Activated T-helper 1 cell treated with anti-CD3 and anti-CD28 coated beads, Interleukin-2, amount 50 U/mL, for 16 hours (primary cell): Measurements from ENCODE around the gene SORD.
"Not testable (repeated sequence)": the region's sequence is repeated elsewhere in the genome, so short reads cannot be mapped to it uniquely, and the experiment has no call there.

ENCODE experiments used
- DNase-seq, 2 donors: peaks; one replicate each; pipeline ENCODE4 v3.0.0-alpha.2; 2020; ENCODE audit warnings: low read depth in 1 of 2, low spot score in 1 of 2

The SORD gene

GRCh38 chr15:45093622-45094357 is 70.8 kb downstream of the SORD start:
- DNase-seq: no peak

- DNase-seq: no peak
These were observed 71.3 kb downstream of the SORD start for GRCh38 chr15:45094358-45094730.

- DNase-seq: no peak
These were observed 72.7 kb downstream of the SORD start for GRCh38 chr15:45095661-45096060.

GRCh38 chr15:45097466-45097865 is 74.5 kb downstream of the SORD start:
- no peak for DNase-seq

DNA sequence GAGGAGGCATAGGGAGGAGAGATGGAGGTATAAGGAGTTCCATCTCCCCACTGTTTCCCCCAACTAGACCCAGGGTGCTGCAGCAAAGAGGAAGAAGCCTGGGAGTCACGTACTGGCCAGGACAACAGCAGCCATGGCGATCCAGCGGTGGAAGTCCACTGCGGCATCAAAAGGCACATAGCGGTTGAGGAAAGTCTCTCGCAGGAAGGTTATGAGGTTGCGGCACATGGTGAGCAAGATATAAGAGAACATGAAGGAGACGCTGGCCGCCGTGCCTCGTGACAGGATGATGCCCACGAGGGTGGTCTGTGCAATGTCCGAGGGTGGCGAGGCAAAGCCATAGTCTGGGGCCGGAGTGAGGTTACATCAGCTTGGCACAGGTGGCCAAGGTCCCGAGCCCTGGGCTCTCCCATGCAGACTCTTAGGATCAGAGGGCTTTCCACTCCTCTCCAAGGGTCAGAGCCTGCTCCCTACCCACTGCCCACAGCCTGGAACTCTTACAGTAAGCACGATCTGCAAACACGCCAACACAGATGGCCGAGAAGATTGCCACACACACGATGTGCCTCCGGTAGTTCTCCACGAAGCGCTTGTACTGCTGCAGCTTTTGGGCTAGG is 76.7 kb downstream of the SORD start:
- no peak for DNase-seq

DNA sequence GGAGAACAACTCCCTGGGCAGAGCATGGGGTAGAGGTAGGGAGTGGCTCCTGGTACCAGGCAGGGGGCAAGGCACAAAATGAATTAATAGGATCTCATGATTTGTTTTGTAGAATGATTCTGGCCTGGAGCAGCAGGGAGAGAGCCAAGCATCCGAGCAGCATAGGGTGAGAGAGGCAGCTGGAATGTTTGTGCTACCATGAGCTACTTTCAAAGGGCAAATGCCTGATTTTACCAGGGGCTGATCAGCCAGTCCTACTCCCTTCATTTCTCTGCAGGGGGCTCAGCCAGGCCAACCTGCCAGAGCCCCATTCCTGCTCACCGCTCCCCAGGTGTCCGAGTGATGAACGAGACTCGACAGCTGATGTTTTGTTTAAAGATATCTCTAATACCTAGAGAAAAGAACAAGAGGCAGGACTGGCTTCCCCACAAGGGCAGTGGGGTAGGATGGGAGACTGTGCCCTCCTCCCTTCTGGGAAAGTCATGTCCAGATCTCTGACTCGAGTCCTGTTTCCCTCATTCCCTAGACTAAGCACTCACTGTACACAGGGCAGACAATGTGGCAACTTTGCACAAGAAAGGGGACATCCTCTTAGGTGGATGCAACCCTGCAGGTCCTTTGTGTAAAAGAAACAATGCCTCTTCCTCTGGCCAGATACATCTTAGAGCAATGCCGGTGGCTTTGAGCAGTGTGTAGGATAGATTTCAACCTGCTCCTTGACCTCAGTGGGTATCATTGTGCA is 78.1 kb downstream of the SORD start:
- no peak for DNase-seq

- no peak for DNase-seq
These were observed 78.8 kb downstream of the SORD start for GRCh38 chr15:45101749-45102148.

GRCh38 chr15:45102226-45102625 is 79.2 kb downstream of the SORD start:
- DNase-seq: no peak

DNA sequence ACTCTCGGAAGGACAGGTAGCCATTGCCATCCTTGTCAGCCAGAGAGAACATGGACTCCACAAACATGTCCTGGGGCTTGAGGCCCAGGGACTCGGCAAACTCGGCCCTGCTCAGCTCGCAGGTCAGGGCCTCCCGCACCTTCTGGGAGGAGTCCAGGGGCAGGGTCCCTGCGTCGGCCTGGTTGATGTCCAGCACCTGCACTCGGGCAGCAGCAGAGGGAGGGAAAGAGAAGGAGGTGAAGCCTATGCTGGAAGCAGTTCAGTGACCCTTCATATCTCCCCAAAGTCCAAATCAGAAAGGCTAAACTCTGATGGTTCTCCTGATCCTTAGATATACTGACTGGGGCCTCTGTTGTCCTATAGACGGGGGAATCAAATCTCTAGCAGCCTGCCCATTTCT is 81.2 kb downstream of the SORD start:
- DNase-seq: not testable (repeated sequence)

DNA sequence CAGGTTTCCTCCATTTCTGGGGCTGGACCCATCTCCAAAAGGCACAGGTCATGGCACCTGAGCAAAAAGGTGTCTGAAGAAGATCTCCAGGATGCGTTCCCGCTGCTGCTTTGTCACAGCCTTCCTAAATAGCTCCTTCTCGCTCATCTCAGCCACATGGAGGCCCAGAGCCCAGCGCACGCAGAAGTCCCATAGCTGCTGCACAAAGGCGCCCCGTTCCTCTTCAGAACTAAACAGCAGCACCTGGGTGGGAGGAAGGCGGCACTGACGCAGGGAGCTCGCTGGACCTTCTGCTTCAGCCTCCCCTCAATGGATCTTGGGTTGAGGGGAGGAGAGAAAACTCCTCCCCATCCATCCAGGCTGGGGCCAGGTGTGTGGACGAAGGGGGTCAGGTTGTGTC is 82.6 kb downstream of the SORD start:
- no peak for DNase-seq

DNA sequence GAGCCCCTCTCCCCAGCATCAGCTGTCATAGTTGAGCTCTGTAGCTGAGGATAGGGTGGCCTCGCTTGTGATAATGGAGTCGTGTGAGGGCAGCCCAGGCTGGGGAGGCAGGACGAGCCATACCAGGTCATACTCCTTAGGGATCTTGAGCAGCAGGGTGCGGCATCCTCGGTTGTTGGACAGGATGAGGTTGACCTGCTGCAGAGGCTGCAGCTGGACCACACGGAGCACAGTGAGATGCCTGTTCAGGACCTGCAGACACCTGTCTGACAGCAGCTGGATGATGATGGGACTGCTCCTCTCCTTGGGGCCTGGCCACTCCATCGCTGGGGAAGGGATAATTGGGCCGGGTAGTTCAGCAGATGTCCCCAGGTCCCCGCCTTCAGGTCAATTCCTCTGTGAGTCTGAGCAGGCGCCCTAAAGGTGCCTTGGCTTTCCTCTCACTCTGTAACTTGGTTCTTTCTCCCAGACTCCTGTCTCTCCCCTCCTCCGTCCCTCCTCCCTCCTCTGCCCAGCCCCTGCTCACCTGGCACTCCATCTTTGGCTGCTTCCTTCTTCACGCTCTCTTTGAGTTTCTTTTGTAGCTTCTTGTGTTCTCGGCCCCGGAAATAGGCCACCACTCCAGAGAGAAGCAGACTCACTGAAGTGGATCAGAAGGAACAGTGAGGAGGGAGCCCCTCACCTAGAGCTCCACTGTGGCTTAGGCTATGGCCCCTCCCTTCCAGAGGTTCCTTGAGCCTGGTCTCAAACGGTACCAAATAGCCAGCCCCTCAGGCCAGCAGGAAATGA is 83.2 kb downstream of the SORD start:
- DNase-seq: no peak

- DNase-seq: no peak
These were observed 85.1 kb downstream of the SORD start for GRCh38 chr15:45107941-45108630.

DNA sequence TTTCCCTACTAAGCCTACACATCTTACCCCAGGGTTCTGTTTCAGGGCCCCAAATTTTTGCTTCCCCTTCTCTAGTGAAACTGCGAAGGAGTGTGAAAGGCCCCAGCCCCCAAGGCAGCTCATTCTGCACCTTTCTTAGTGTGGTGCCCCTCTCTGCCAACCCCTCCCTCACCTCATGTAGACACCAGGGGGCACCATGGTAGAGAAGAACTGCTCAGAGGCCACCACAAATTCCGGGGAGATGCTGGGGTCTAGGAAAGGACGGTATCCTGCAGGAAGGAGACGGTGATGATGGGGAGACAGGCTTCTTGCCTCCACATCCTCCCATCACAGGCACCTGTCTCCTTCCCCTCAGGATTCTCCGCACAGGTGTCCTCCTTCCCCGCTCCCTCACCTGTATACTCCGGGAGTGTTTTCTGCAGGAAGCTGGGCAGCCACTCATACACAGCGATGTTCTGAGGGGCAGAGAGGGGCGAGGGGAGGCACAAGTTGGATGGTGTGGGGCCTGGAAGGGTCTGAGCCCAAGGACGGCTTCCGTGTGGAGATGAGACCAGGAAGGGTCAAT is 87.3 kb downstream of the SORD start:
- DNase-seq: no peak

- DNase-seq: no peak
These were observed 88.6 kb downstream of the SORD start for GRCh38 chr15:45111390-45112142.

GRCh38 chr15:45112143-45112590 is 89.2 kb downstream of the SORD start:
- no peak for DNase-seq

DNA sequence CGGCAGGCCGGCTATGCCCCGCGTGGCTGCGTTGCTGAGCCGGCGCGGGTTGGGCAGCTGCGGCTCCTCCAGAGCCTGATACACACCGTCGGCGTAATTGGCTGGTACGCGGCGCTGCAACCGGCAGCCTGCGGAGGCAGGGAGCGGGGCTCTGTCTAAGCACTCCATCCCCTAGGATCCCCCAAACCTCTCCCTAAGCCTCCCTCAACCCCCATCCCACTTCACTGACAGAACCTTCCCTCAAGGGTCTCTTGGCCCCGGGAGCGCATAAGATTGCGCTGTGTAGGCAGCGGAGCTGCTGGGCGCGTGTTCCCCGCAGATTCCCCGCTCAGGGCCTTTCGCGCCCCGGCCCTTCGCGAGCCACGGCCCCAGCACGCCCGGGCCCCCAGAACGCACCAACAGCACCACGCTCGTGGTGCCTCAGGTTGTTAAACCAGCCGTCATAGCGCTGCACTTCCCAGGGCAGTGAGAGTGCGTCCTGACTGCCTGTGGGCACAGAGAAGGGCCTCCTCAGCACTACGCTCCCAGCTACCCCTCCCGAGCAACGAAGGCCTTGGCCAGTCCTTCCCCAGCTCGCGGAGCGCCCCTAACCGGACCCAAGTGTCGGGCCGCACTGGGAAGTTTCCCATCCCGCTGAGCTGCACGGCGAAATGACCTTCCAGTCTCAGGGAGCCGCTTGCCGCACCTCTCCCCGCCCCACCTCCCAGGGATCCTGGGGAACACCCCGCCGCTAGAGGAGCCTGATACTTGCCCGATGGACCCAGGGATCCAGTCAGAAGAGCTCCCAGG is 89.8 kb downstream of the SORD start:
- DNase-seq: no peak

DNA sequence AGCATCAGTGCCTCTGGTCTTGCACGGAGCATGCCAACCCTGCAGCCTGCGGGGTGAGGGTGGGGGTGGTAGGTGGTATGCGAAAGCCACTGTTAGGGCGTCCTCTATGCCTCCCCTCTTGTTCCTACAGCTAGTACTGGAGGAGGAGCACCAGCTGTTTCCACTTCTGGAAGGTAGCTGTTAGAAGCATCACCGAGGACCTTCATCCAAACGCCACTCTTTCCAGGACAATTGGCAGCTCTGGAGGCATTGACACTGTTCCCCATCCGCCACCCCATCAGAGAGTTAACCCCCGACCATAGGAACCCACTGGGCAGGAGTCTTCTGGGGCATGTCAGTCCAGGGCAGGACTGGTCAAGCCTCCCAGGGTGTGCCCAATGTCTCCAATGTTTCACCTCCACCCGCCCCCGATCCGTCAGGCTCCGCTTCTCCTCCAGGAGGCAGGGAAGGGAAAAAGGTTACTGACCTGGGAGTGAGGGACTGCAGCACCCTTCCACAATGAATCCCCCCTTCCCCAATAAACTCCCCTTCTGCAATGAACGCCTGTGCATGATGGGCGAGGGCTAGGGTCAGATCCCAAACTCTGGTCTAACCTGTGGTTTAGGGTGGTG is 90.5 kb downstream of the SORD start:
- no peak for DNase-seq

- DNase-seq: no peak
These were observed 91.2 kb downstream of the SORD start, which contains the start of the genes DUOX2 and DUOXA2 for GRCh38 chr15:45114076-45114750. TSS of gene DUOX2 (minus strand) at chr15:45114172. CDS start at chr15:45113411, 761 bp downstream. TSS of gene DUOXA2 (plus strand) at chr15:45114326. CDS start at chr15:45114606, 280 bp downstream.
